AG09319 (cell line): Measurements from ENCODE around the gene AP1G2.
"Not testable (repeated sequence)": the region's sequence is repeated elsewhere in the genome, so short reads cannot be mapped to it uniquely, and the experiment has no call there.

Experiments used
- DNase-seq: peaks from one replicate; pipeline ENCODE4 v3.0.0-alpha.2; 2010; ENCODE audit warnings: low read depth; ENCODE audit errors: extremely low read depth
- TF ChIP-seq, protein P1 (sequence below): IDR thresholded peaks from 2 replicates; pipeline ENCODE4 v1.5.1; 2011; ENCODE audit warnings: low read depth, mild to moderate bottlenecking, inconsistent platforms, low read length, moderate library complexity

Gene AP1G2

DNA sequence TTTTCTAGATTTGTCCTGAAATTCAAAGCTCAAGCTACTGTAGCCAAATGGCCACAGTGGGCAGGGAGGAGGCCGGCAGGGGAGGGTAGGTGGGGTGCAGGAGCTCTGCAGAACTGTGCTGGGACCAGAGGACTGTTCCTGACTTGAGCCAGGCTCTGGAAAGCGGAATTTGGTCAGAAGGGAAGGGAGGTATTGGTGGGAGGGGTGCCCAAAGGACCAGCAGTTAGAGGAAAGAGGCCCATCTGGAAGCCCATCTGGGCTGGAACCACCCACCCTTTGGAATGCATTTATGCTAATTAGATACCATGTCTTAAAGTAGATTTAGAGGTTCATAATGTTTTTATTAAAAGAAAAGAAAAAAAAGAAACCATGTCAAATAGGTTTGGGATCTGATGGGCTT is 35.5 kb upstream of the AP1G2 start:
- DNase-seq = no peak
- TF ChIP-seq, protein P1, sequence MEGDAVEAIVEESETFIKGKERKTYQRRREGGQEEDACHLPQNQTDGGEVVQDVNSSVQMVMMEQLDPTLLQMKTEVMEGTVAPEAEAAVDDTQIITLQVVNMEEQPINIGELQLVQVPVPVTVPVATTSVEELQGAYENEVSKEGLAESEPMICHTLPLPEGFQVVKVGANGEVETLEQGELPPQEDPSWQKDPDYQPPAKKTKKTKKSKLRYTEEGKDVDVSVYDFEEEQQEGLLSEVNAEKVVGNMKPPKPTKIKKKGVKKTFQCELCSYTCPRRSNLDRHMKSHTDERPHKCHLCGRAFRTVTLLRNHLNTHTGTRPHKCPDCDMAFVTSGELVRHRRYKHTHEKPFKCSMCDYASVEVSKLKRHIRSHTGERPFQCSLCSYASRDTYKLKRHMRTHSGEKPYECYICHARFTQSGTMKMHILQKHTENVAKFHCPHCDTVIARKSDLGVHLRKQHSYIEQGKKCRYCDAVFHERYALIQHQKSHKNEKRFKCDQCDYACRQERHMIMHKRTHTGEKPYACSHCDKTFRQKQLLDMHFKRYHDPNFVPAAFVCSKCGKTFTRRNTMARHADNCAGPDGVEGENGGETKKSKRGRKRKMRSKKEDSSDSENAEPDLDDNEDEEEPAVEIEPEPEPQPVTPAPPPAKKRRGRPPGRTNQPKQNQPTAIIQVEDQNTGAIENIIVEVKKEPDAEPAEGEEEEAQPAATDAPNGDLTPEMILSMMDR = no peak

DNA sequence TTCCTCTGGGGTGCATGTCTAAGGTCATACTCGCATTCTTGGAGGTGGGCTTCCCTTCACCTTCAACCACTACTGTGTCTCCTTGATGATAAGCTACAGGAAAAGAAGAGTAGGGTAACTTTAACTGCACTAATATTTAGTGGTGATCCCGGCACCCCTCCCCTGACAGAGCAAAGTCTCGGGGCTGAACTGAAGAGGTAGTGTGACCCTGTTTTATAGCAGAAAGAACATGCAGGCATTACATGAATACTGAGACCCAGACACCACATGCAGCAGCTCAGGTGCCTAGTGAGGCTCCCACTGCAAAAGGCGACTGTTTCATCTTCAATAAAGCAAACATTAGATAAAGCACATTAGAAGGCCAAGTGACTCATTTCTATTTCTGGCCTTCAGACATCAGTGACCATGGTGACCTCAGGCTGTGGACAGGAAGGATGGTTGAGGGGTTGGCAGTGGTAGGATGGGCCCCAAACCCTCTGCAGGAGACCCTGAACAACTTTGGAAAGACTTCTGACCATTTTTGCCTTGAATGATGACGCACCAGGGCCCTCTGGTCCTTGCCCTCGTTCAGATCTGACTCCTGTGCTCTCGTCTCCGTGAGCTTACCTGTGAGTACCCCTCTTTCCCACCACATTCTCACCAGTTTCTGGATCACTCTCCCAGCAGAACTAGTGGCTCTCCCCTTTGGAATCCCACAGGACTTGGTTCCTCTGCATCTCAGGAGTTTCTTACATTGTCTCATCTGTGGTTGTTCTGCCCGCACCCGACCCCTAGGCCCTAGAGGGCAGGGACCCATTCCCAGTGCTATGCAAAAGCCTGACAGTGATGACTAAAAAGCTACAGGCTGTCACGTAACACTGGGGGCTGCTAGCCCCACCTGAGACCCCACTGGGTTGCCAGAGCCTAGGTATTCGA is 34.8 kb upstream of the AP1G2 start:
- no peak for DNase-seq
- TF ChIP-seq, protein P1 = no peak

GRCh38 chr14:23601845-23602180 is 34.2 kb upstream of the AP1G2 start:
- no peak for DNase-seq
- TF ChIP-seq, protein P1 = no peak

DNA sequence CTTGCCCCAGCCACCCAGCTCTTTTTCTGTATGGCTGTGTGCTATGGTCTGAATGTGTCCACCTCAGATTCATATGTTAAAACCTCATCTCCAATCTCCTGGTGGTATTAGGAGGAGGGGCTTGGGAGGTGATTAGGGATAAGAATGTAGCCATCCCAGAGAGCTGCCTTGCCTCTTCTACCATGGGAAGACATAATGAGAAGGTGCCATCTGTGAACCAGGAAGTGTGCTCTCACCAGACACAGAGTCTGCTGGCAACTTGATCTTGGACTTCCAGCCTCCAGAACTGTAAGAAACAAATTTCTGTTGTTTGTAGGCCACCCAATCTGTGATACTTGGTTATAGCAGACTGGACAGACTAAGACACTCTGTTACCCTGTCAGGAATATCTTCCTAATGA is 33.8 kb upstream of the AP1G2 start:
- DNase-seq = no peak
- TF ChIP-seq, protein P1 = no peak

- no peak for DNase-seq
- TF ChIP-seq, protein P1 = no peak
Observed at GRCh38 chr14:23600806-23601205, 33.2 kb upstream of the AP1G2 start.

DNA sequence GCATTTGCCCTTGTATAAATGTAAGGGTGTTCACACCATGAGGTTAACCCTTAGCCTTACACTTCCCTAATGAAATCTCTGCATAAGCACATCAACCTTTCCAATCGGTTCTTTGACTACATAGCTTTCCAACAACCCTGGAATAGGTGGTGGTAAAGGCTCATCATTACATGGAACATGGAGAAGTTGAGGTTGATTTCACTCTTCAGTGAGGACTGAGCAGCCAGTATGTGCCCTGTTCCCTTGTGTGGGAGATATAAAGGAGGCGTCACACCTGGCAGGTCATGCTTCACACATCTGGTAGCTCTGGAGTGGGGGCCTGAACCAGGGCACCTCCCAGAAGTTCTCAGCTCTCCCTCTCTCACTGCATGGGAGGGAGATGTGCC is 32.7 kb upstream of the AP1G2 start:
- DNase-seq = no peak
- TF ChIP-seq, protein P1 = no peak

- not testable (repeated sequence) for DNase-seq
Observed at GRCh38 chr14:23594191-23594590, 26.6 kb upstream of the AP1G2 start.

DNA sequence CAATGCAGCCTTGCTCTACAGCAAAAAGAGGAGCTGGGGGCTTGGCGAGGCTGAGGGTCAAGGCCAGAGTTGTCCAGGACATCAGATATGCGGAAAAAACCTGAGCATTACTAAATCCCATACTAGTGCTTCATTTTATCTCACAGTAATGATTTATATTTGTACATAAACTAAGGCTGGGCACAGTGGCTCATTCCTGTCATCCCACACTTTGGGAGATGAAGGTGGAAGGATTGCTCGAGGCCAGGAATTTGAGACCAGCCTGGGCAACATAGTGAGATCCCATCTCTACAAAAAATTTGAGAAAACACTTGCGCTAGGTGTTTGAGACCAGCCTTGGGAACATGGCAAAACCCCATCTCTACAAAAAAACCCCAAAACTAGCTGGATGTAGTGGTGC is 22.6 kb upstream of the AP1G2 start:
- DNase-seq = no peak
- TF ChIP-seq, protein P1 = no peak
